BJ (cell line): ENCODE results near the gene ZMYND11. TPM values are rescaled to one million over a fixed set of nuclear protein-coding genes. Genes with fewer than 3 reads are reported as not detected.

ENCODE experiments used
- CTCF ChIA-PET: fragments of 350-600 bp; formaldehyde crosslinking; extraction: SDS; loops from one replicate; lab custom pipeline; 2021; ENCODE audit warnings: antibody characterized with exemption, inconsistent platforms; lab: Yijun Ruan, JAX
- POLR2A ChIA-PET: fragments of 300-600 bp; sonication (Branson Sonifier 250); formaldehyde crosslinking; extraction: SDS; loops from one replicate; lab custom pipeline; 2021; ENCODE audit warnings: antibody characterized with exemption; lab: Charles Lee
- DNase-seq: peaks from one replicate; pipeline ENCODE4 v3.0.0-alpha.2; 2011; ENCODE audit warnings: low read depth
- H3K27me3 ChIP-seq: 2 replicates; pipeline ENCODE4 v1.6.0; 2011; ENCODE audit warnings: low read length; ENCODE audit not compliant: control insufficient read depth, insufficient read depth
- H3K36me3 ChIP-seq: 2 replicates; pipeline ENCODE4 v1.5.1; 2011; ENCODE audit warnings: low read length; ENCODE audit not compliant: control insufficient read depth, insufficient read depth
- H3K4me3 ChIP-seq: 2 replicates; pipeline ENCODE4 v1.5.1; 2011; ENCODE audit warnings: low read depth, mild to moderate bottlenecking, control low read depth, low read length
- CTCF ChIP-seq: IDR thresholded peaks from 2 replicates; pipeline ENCODE4 v1.5.1; 2011; ENCODE audit warnings: low read depth, mild to moderate bottlenecking, control low read depth, inconsistent platforms, low read length, moderate library complexity; ENCODE audit not compliant: insufficient read depth
- polyA plus RNA-seq: library from polyadenylated mRNA; depleted of rRNA; stranded (reverse); fragments of >200 nt; gene quantifications from 2 replicates; pipeline ENCODE4 v1.2.3, GENCODE V29; 2011

The ZMYND11 gene
- polyA plus RNA-seq, 1 experiment: 37.6 TPM

- DNase-seq: no peak
- H3K36me3 ChIP-seq: no peaks in the 10 kb centered on the region; the same call in 1 of the 2 replicates
- ChIA-PET POLR2A (no interaction called here), CTCF (no interaction called here)
- H3K4me3 ChIP-seq: no peak overlapping the region
- H3K27me3 ChIP-seq: no peaks in the 10 kb centered on the region
- no peak for TF ChIP-seq CTCF
These were observed 53.3 kb downstream of the ZMYND11 start for GRCh38 chr10:188546-188945.

GRCh38 chr10:190216-190615, 55.0 kb downstream of the ZMYND11 start:
- no peaks in the 10 kb centered on the region for H3K36me3 ChIP-seq
- H3K27me3 ChIP-seq: no peaks in the 10 kb centered on the region
- DNase-seq: no peak
- ChIA-PET POLR2A (no interaction called here), CTCF (no interaction called here)
- H3K4me3 ChIP-seq: no peak overlapping the region
- TF ChIP-seq CTCF: no peak

GRCh38 chr10:191703-192518, 56.7 kb downstream of the ZMYND11 start:
- Histone ChIP-seq H3K4me3 (no peak overlapping the region), H3K27me3 (no peaks in the 10 kb centered on the region), H3K36me3 (no peaks in the 10 kb centered on the region)
- CTCF ChIA-PET: no interaction called here
- DNase-seq: no peak
- TF ChIP-seq CTCF: no peak
- POLR2A ChIA-PET: no interaction called here

GRCh38 chr10:194281-194680, 59.0 kb downstream of the ZMYND11 start:
- Histone ChIP-seq H3K4me3 (no peak overlapping the region), H3K27me3 (no peaks in the 10 kb centered on the region), H3K36me3 (no peaks in the 10 kb centered on the region)
- TF ChIP-seq CTCF: no peak
- CTCF ChIA-PET: no interaction called here
- no peak for DNase-seq
- POLR2A ChIA-PET: no interaction called here

- no peak for TF ChIP-seq CTCF
- Histone ChIP-seq H3K36me3 (no peaks in the 10 kb centered on the region), H3K27me3 (no peaks in the 10 kb centered on the region), H3K4me3 (no peak overlapping the region)
- ChIA-PET CTCF (no interaction called here), POLR2A (no interaction called here)
- DNase-seq: no peak
These were observed 65.2 kb downstream of the ZMYND11 start for GRCh38 chr10:200405-200804.
